Neuronal stem cell (in vitro differentiated cells): Measurements from ENCODE around the gene NDUFA8.

Experiments used
- DNase-seq: peaks from one replicate; pipeline ENCODE4 v3.0.0-alpha.2; 2013; ENCODE audit warnings: low spot score
- H2AFZ ChIP-seq: one replicate; pipeline ENCODE4 v1.6.1; 2013; ENCODE audit warnings: mild to moderate bottlenecking, low read length, inconsistent platforms
- H2AK5ac ChIP-seq: 2 replicates; pipeline ENCODE4 v1.6.1; 2013; ENCODE audit warnings: low read depth, mild to moderate bottlenecking, inconsistent platforms, low read length, moderate library complexity, mixed read lengths
- H2BK120ac ChIP-seq: 2 replicates; pipeline ENCODE4 v1.6.1; 2013; ENCODE audit warnings: low read depth, mild to moderate bottlenecking, inconsistent platforms, low read length, moderate library complexity, mixed read lengths
- H2BK12ac ChIP-seq: one replicate; pipeline ENCODE4 v1.6.1; 2013; ENCODE audit warnings: low read length, inconsistent platforms
- H2BK15ac ChIP-seq: 2 replicates; pipeline ENCODE4 v1.6.1; 2013; ENCODE audit warnings: mild to moderate bottlenecking, low read length, inconsistent platforms, mixed read lengths
- H2BK5ac ChIP-seq: one replicate; pipeline ENCODE4 v1.6.1; 2013; ENCODE audit warnings: inconsistent platforms, mild to moderate bottlenecking, low read length, moderate library complexity
- H3K14ac ChIP-seq: one replicate; pipeline ENCODE4 v1.6.1; 2013; ENCODE audit warnings: low read length, inconsistent platforms
- H3K18ac ChIP-seq: 2 replicates; pipeline ENCODE4 v1.6.1; 2013; ENCODE audit warnings: low read length, inconsistent platforms
- H3K23ac ChIP-seq: 2 replicates; pipeline ENCODE4 v1.6.1; 2013; ENCODE audit warnings: low read depth, mild to moderate bottlenecking, mixed read lengths, low read length, inconsistent platforms; ENCODE audit not compliant: poor library complexity
- H3K27ac ChIP-seq: replicated peaks from 3 replicates; pipeline ENCODE4 v1.5.1; 2013; ENCODE audit warnings: low read length, inconsistent platforms
- H3K27me3 ChIP-seq, 3 experiments: 2 replicates each; pipeline ENCODE4 v1.6.1; 2013; ENCODE audit warnings: low read length in 3 of 3, mild to moderate bottlenecking in 2 of 3, inconsistent platforms in 1 of 3, low read depth in 1 of 3, mixed read lengths in 1 of 3, moderate library complexity in 1 of 3; ENCODE audit not compliant: control insufficient read depth in 3 of 3, insufficient read depth in 3 of 3
- H3K36me3 ChIP-seq, 2 donors: replicated peaks in 1 of 2; 2 replicates each; pipeline ENCODE4 v1.6.1; 2013; ENCODE audit warnings: low read length in 2 of 2; ENCODE audit not compliant: control insufficient read depth in 2 of 2, insufficient read depth in 2 of 2
- H3K4ac ChIP-seq: 2 replicates; pipeline ENCODE4 v1.6.1; 2013; ENCODE audit warnings: inconsistent platforms, mild to moderate bottlenecking, low read length, moderate library complexity
- H3K4me1 ChIP-seq, 2 donors: 1 replicate in 1 of 2; 2 replicates in 1 of 2; pipeline ENCODE4 v1.6.1; 2013; ENCODE audit warnings: low read length in 2 of 2, low read depth in 1 of 2; ENCODE audit not compliant: control insufficient read depth in 2 of 2, insufficient read depth in 1 of 2
- H3K4me2 ChIP-seq: one replicate; pipeline ENCODE4 v1.6.1; 2013; ENCODE audit warnings: mild to moderate bottlenecking, low read length, inconsistent platforms; ENCODE audit not compliant: insufficient read depth, poor library complexity, severe bottlenecking
- H3K4me3 ChIP-seq, 2 donors: 2 replicates each; pipeline ENCODE4 v1.5.1; 2013; ENCODE audit warnings: low read length in 2 of 2, mild to moderate bottlenecking in 2 of 2, inconsistent platforms in 1 of 2, moderate library complexity in 1 of 2
- H3K79me1 ChIP-seq: one replicate; pipeline ENCODE4 v1.6.1; 2013; ENCODE audit warnings: low read depth, mild to moderate bottlenecking, inconsistent platforms, low read length, moderate library complexity
- H3K9ac ChIP-seq: one replicate; pipeline ENCODE4 v1.6.1; 2013; ENCODE audit warnings: mild to moderate bottlenecking, low read depth, low read length, inconsistent platforms; ENCODE audit not compliant: poor library complexity
- H3K9me3 ChIP-seq, 2 donors: replicated peaks in 1 of 2; 2 replicates each; pipeline versions ENCODE3 to v1.6.1; 2013; ENCODE audit warnings: low read length in 2 of 2, mild to moderate bottlenecking in 2 of 2, inconsistent platforms in 1 of 2, low read depth in 1 of 2, mixed read lengths in 1 of 2, moderate library complexity in 1 of 2; ENCODE audit not compliant: control insufficient read depth in 2 of 2, insufficient read depth in 1 of 2
- H4K8ac ChIP-seq: one replicate; pipeline ENCODE4 v1.6.1; 2013; ENCODE audit warnings: low read depth, mild to moderate bottlenecking, inconsistent platforms, low read length, moderate library complexity
- H4K91ac ChIP-seq: one replicate; pipeline ENCODE4 v1.6.1; 2013; ENCODE audit warnings: low read length, low read depth, mild to moderate bottlenecking, inconsistent platforms; ENCODE audit not compliant: poor library complexity
- WGBS, 2 donors: extraction: QIAGEN DNeasy Blood & Tissue Kit; methylation state at CpG; one replicate each; pipeline ENCODE4 v1.1.7; 2013; ENCODE audit warnings: missing lambda C conversion rate in 2 of 2, mixed read lengths in 1 of 2; ENCODE audit not compliant: insufficient read length in 2 of 2, insufficient replicate concordance in 1 of 2; ENCODE audit errors: extremely low coverage in 2 of 2; 5-methylcytosine and 5-hydroxymethylcytosine counted together

NDUFA8 gene

GRCh38 chr9:122120316-122121071 is 39.1 kb downstream of the NDUFA8 start:
- no peak overlapping the region for H3K4ac ChIP-seq
- H3K14ac ChIP-seq = peak overlapping the region; percentile 12
- H2BK12ac ChIP-seq = peak overlapping the region; percentile 14
- H3K4me2 ChIP-seq = no peak overlapping the region
- peak overlapping the region; percentile 45 for H3K18ac ChIP-seq
- no CpG with 5 or more reads among the region's 10 CpGs for WGBS, 2 donors
- no peak overlapping the region for H3K9ac ChIP-seq
- no peak overlapping the region for H3K27ac ChIP-seq
- H2AFZ ChIP-seq = no peak overlapping the region
- DNase-seq = no peak
- no peaks in the 10 kb centered on the region for H3K79me1 ChIP-seq
- peaks cover 0 to 14% (median 6%) of the 10 kb centered on the region in 3 experiments for H3K27me3 ChIP-seq
- no peak overlapping the region for H2BK5ac ChIP-seq
- no peak overlapping the region for H3K23ac ChIP-seq
- no peak overlapping the region for H2BK120ac ChIP-seq
- H2BK15ac ChIP-seq = peak overlapping the region; percentile 12
- H3K9me3 ChIP-seq = no peaks in the 10 kb centered on the region
- peak overlapping the region; percentile 1 for H2AK5ac ChIP-seq
- no peak overlapping the region for H4K8ac ChIP-seq
- H4K91ac ChIP-seq = no peak overlapping the region
- peak overlapping the region in 1 of 2 donors; percentile 16 for H3K4me3 ChIP-seq
- H3K36me3 ChIP-seq = no peaks in the 10 kb centered on the region
- H3K4me1 ChIP-seq = peaks cover 10 to 14% of the 10 kb centered on the region in 2 donors

GRCh38 chr9:122119721-122120120 is 39.9 kb downstream of the NDUFA8 start:
- Histone ChIP-seq H3K23ac (no peak overlapping the region), H2BK120ac (no peak overlapping the region)
- WGBS, 2 donors = no CpG with 5 or more reads among the region's 5 CpGs

GRCh38 chr9:122119166-122119521 is 40.4 kb downstream of the NDUFA8 start:
- no peak overlapping the region for H2AK5ac ChIP-seq
- H3K23ac ChIP-seq = no peak overlapping the region
- no peak overlapping the region for H3K4ac ChIP-seq
- no peak overlapping the region for H2AFZ ChIP-seq
- DNase-seq = no peak
- H3K27me3 ChIP-seq = peaks cover 0 to 6% (median 0%) of the 10 kb centered on the region in 3 experiments
- H3K4me2 ChIP-seq = no peak overlapping the region
- no CpG with 5 or more reads among the region's 13 CpGs for WGBS, 2 donors
- peaks cover 13 to 18% of the 10 kb centered on the region in 2 donors for H3K4me1 ChIP-seq
- H2BK12ac ChIP-seq = no peak overlapping the region
- no peak overlapping the region for H4K91ac ChIP-seq
- no peaks in the 10 kb centered on the region for H3K9me3 ChIP-seq
- H2BK120ac ChIP-seq = no peak overlapping the region
- H3K27ac ChIP-seq = no peak overlapping the region
- no peak overlapping the region for H3K18ac ChIP-seq
- H3K4me3 ChIP-seq = no peak overlapping the region
- no peaks in the 10 kb centered on the region for H3K79me1 ChIP-seq
- H3K9ac ChIP-seq = no peak overlapping the region
- no peak overlapping the region for H2BK5ac ChIP-seq
- H3K14ac ChIP-seq = no peak overlapping the region
- H4K8ac ChIP-seq = no peak overlapping the region
- no peak overlapping the region for H2BK15ac ChIP-seq
- no peaks in the 10 kb centered on the region for H3K36me3 ChIP-seq

More at GRCh38 chr9:122119721-122120120, 39.9 kb downstream of the NDUFA8 start:
- H3K27me3 ChIP-seq = peaks cover 0 to 8% (median 3%) of the 10 kb centered on the region in 3 experiments
- H3K4ac ChIP-seq = no peak overlapping the region
- H2BK5ac ChIP-seq = no peak overlapping the region
- peak overlapping the region; percentile 1 for H2AK5ac ChIP-seq
- H3K4me3 ChIP-seq = no peak overlapping the region
- H2BK12ac ChIP-seq = no peak overlapping the region
- H3K79me1 ChIP-seq = no peaks in the 10 kb centered on the region
- H3K18ac ChIP-seq = no peak overlapping the region
- H4K8ac ChIP-seq = no peak overlapping the region
- peak overlapping the region; percentile 12 for H3K14ac ChIP-seq
- no peaks in the 10 kb centered on the region for H3K9me3 ChIP-seq
- H3K27ac ChIP-seq = no peak overlapping the region
- peak overlapping the region; percentile 18 for H3K9ac ChIP-seq
- DNase-seq = no peak
- H3K36me3 ChIP-seq = no peaks in the 10 kb centered on the region
- peaks cover 13 to 15% of the 10 kb centered on the region in 2 donors for H3K4me1 ChIP-seq
- H2AFZ ChIP-seq = no peak overlapping the region
- no peak overlapping the region for H3K4me2 ChIP-seq
- no peak overlapping the region for H2BK15ac ChIP-seq
- no peak overlapping the region for H4K91ac ChIP-seq

GRCh38 chr9:122118343-122119165 is 41.0 kb downstream of the NDUFA8 start:
- H2BK120ac ChIP-seq = no peak overlapping the region
- H3K4me2 ChIP-seq = no peak overlapping the region
- no peak overlapping the region for H4K8ac ChIP-seq
- H3K79me1 ChIP-seq = no peaks in the 10 kb centered on the region
- H3K36me3 ChIP-seq = no peaks in the 10 kb centered on the region
- no CpG with 5 or more reads among the region's 5 CpGs for WGBS, 2 donors
- no peak overlapping the region for H3K4me3 ChIP-seq
- H3K27me3 ChIP-seq = peaks cover 0 to 6% (median 0%) of the 10 kb centered on the region in 3 experiments
- H3K4ac ChIP-seq = no peak overlapping the region
- H2BK12ac ChIP-seq = no peak overlapping the region
- peaks cover 15 to 18% of the 10 kb centered on the region in 2 donors for H3K4me1 ChIP-seq
- H2BK15ac ChIP-seq = no peak overlapping the region
- no peaks in the 10 kb centered on the region for H3K9me3 ChIP-seq
- H4K91ac ChIP-seq = no peak overlapping the region
- no peak overlapping the region for H2BK5ac ChIP-seq
- no peak overlapping the region for H3K9ac ChIP-seq
- H3K14ac ChIP-seq = no peak overlapping the region
- no peak overlapping the region for H3K23ac ChIP-seq
- no peak overlapping the region for H2AK5ac ChIP-seq
- no peak overlapping the region for H2AFZ ChIP-seq
- no peak overlapping the region for H3K18ac ChIP-seq
- no peak overlapping the region for H3K27ac ChIP-seq
- DNase-seq = no peak
